Breast epithelium (tissue), 4 donors: ENCODE results near the gene STAT4. TPM values are rescaled to one million over a fixed set of nuclear protein-coding genes. Genes with fewer than 3 reads are reported as not detected.

Source experiments
- DNase-seq, 2 donors: peaks; one replicate each; pipeline ENCODE4 v3.0.0-alpha.2; 2019; ENCODE audit warnings: low spot score in 2 of 2
- H3K27ac ChIP-seq, 2 donors: fragments of 200-600 bp; sonication (generic) in 1 of 2; one replicate each; pipeline ENCODE4 v1.5.1; 2016 to 2019; ENCODE audit warnings: mild to moderate bottlenecking in 1 of 2
- H3K27me3 ChIP-seq, 2 donors: fragments of 200-600 bp; sonication (generic) in 1 of 2; one replicate each; pipeline versions ENCODE4 v1.5.1 to v1.6.0; 2017 to 2019; ENCODE audit warnings: control low read depth in 1 of 2, mild to moderate bottlenecking in 1 of 2
- H3K36me3 ChIP-seq: fragments of 200-600 bp; one replicate; pipeline ENCODE4 v1.5.1; 2019
- H3K4me1 ChIP-seq, 2 donors: fragments of 200-600 bp; sonication (generic); one replicate each; pipeline ENCODE4 v1.5.1; 2016 to 2019; ENCODE audit warnings: control low read depth in 1 of 2
- H3K4me3 ChIP-seq, 3 donors: fragments of 200-600 bp; sonication (generic); 1 replicate in 2 of 3; 2 replicates in 1 of 3; pipeline ENCODE4 v1.5.1; 2016 to 2019; ENCODE audit warnings: mild to moderate bottlenecking in 3 of 3, moderate library complexity in 2 of 3
- H3K9me3 ChIP-seq, 2 donors: fragments of 200-600 bp; sonication (generic) in 1 of 2; one replicate each; pipeline ENCODE4 v1.5.1; 2016 to 2019; ENCODE audit warnings: control low read depth in 1 of 2
- POLR2A ChIP-seq: fragments of 450-650 bp; IDR thresholded peaks from one replicate; pipeline ENCODE4 v1.6.1; 2016; ENCODE audit warnings: antibody characterized with exemption, mild to moderate bottlenecking, moderate library complexity
- POLR2AphosphoS5 ChIP-seq, 3 donors: sonication (generic); formaldehyde crosslinking; IDR thresholded peaks; one replicate each; pipeline ENCODE4 v1.6.1; 2017; ENCODE audit warnings: antibody characterized with exemption in 3 of 3
- intact Hi-C: fragments of 100-400 bp; cut with DNase I; formaldehyde crosslinking; loops from one replicate; pipeline ENCODE4 v1.15.1; 2023; ENCODE audit warnings: low total_unique reads
- total RNA-seq, 3 donors: library from RNA; depleted of rRNA; stranded (reverse); fragments of >200 nt; gene quantifications; one replicate each; pipeline ENCODE4 v1.1.0, GENCODE V29; 2016
- TF ChIP-seq, protein P1 (sequence below), 3 donors: fragments of 450-650 bp; IDR thresholded peaks; one replicate each; pipeline ENCODE4 v1.5.1; 2016 to 2017; ENCODE audit warnings: antibody characterized with exemption in 3 of 3, mild to moderate bottlenecking in 3 of 3, moderate library complexity in 3 of 3

Gene STAT4
- total RNA-seq, 3 donors from 2014 or later: 1.6 to 5.9 (median 3.6) TPM

DNA sequence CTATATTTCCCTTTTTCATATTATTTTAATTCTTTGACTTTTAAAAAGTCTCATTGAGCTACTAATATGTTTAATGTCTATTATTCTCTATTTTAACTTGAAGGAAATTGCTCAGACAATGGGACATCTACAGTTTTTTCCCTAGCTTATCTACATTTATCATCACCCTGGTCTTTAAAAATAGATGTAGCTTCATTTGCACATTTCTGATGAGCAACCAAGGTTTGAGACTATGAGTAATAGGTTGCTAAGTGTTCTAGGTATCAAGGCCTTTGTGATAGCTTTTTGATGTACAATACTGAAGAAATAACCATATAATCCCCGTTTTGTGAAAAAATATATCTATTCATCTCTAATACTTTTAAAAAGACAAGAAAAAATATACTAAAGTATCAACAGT is 47.0 kb downstream of the STAT4 start:
- no peak for DNase-seq
- Histone ChIP-seq H3K27me3 (no peaks in the 10 kb centered on the region), H3K4me3 (no peak overlapping the region), H3K36me3 (no peaks in the 10 kb centered on the region), H3K4me1 (no peaks in the 10 kb centered on the region), H3K27ac (no peak overlapping the region), H3K9me3 (no peaks in the 10 kb centered on the region)
- intact Hi-C loops: no loop called here
- TF ChIP-seq, protein P1, sequence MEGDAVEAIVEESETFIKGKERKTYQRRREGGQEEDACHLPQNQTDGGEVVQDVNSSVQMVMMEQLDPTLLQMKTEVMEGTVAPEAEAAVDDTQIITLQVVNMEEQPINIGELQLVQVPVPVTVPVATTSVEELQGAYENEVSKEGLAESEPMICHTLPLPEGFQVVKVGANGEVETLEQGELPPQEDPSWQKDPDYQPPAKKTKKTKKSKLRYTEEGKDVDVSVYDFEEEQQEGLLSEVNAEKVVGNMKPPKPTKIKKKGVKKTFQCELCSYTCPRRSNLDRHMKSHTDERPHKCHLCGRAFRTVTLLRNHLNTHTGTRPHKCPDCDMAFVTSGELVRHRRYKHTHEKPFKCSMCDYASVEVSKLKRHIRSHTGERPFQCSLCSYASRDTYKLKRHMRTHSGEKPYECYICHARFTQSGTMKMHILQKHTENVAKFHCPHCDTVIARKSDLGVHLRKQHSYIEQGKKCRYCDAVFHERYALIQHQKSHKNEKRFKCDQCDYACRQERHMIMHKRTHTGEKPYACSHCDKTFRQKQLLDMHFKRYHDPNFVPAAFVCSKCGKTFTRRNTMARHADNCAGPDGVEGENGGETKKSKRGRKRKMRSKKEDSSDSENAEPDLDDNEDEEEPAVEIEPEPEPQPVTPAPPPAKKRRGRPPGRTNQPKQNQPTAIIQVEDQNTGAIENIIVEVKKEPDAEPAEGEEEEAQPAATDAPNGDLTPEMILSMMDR (IDR thresholded peaks at IDR 0.05): no peak
- TF ChIP-seq POLR2A: no peak
- no peak for TF ChIP-seq POLR2AphosphoS5 (IDR thresholded peaks at IDR 0.05)

DNA sequence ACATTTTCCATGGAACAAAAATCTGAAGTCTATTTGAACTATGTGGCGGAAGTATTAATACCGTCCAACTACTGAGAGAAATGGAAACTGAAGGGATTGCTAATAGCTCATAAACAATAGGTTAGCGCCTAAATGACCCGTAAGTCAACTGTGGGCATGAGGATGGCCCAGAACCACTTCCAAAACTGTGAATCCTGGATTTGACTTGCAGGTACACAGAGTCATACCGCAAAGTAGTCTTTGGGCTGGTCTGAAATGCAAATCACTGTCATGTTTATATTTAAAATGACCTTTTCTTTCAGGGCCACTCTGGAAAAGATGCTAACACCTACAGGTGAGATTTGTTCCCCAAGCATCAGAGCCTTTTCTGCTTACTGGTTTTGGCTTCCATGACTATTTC is 50.6 kb downstream of the STAT4 start:
- DNase-seq: no peak
- intact Hi-C loops: no loop called here
- Histone ChIP-seq H3K27ac (no peak overlapping the region), H3K27me3 (no peaks in the 10 kb centered on the region), H3K36me3 (no peaks in the 10 kb centered on the region), H3K9me3 (no peaks in the 10 kb centered on the region), H3K4me1 (no peaks in the 10 kb centered on the region), H3K4me3 (no peak overlapping the region)
- TF ChIP-seq, protein P1 (IDR thresholded peaks at IDR 0.05): no peak
- no peak for TF ChIP-seq POLR2A
- no peak for TF ChIP-seq POLR2AphosphoS5 (IDR thresholded peaks at IDR 0.05)

DNA sequence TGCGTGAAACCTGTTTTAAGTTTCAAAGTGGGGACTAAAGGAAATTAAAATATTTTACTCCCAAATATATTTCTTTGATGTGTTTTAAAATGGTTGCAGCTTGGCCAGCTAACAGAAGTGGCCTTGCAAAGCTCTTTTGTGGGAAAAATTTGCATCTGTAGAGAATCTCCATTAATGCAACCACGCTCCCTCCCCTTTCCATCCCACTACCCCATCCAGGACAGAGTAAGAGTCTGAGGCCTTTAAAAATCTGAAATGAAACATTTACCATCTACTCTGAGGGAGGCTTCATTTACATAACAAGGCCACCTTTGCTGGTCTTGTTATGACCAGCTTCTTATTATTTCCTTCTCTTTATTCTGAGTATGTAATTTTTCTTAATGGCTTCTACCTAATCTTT is 63.5 kb downstream of the STAT4 start:
- intact Hi-C loops: no loop called here
- Histone ChIP-seq H3K4me1 (no peaks in the 10 kb centered on the region), H3K27ac (no peak overlapping the region), H3K36me3 (peaks cover 6% of the 10 kb centered on the region), H3K27me3 (no peaks in the 10 kb centered on the region), H3K9me3 (peaks cover 0 to 3% of the 10 kb centered on the region in 2 donors), H3K4me3 (no peak overlapping the region)
- DNase-seq: no peak
- TF ChIP-seq, protein P1 (IDR thresholded peaks at IDR 0.05): no peak
- TF ChIP-seq POLR2A (no peak), POLR2AphosphoS5 (IDR thresholded peaks at IDR 0.05) (no peak)

DNA sequence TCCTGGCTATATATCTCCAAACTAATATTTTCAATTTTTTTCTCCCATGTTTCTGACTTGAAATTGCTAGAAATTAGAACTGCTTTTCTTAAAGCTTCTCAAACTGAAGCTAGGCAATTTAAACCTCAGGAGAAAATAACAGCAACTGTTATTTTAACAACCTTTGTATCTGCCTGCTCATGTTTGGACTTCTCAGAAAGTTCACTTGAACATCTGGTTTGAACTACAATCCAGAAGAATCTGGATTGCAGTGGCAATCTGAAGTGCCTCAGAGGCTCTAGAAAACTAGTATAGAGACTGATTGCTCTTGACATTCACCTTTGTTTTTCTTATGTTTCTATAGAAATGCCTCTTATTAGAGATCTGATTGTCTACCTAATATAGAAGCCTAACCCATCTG is 64.1 kb downstream of the STAT4 start:
- peaks cover 6% of the 10 kb centered on the region for H3K36me3 ChIP-seq
- H3K27ac ChIP-seq: no peak overlapping the region
- no peak for DNase-seq
- no peak overlapping the region for H3K4me3 ChIP-seq
- TF ChIP-seq, protein P1 (IDR thresholded peaks at IDR 0.05): no peak
- TF ChIP-seq POLR2A (no peak), POLR2AphosphoS5 (IDR thresholded peaks at IDR 0.05) (no peak)
- H3K27me3 ChIP-seq: no peaks in the 10 kb centered on the region
- no peaks in the 10 kb centered on the region for H3K4me1 ChIP-seq
- intact Hi-C loops: no loop called here
- H3K9me3 ChIP-seq: peaks cover 0 to 3% of the 10 kb centered on the region in 2 donors

DNA sequence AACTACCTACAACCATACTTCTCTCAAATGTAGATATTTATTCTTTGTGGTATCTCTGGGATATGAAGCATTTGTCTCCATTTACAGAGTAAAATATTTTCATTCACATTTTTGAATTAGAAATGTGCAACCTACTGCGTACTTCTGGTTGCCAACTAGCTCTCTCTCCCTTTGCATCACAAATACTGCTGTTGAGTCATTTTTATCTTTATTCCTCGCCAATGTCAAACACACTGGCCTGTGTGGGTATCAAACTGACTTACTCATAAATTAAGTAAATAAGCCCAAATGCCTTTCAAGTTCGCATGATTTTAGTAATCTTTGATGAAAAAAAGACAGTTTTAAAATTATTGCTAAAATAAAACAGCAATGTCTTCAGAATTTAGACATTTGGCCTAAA is 67.3 kb downstream of the STAT4 start:
- Histone ChIP-seq H3K4me1 (no peaks in the 10 kb centered on the region), H3K36me3 (peaks cover 6% of the 10 kb centered on the region), H3K27me3 (no peaks in the 10 kb centered on the region), H3K27ac (no peak overlapping the region), H3K4me3 (no peak overlapping the region), H3K9me3 (peaks cover 0 to 3% of the 10 kb centered on the region in 2 donors)
- TF ChIP-seq POLR2AphosphoS5 (IDR thresholded peaks at IDR 0.05): no peak
- TF ChIP-seq POLR2A: no peak
- TF ChIP-seq, protein P1 (IDR thresholded peaks at IDR 0.05): no peak
- intact Hi-C loops: no loop called here
- no peak for DNase-seq
